ENCODE measurements around the gene REXO4. TPM values are rescaled to one million over a fixed set of nuclear protein-coding genes. Genes with fewer than 3 reads are reported as not detected.

Gene REXO4
- total and polyA plus RNA-seq, 12 donors = 18.9 to 27.6 (median 22.8) TPM

DNA sequence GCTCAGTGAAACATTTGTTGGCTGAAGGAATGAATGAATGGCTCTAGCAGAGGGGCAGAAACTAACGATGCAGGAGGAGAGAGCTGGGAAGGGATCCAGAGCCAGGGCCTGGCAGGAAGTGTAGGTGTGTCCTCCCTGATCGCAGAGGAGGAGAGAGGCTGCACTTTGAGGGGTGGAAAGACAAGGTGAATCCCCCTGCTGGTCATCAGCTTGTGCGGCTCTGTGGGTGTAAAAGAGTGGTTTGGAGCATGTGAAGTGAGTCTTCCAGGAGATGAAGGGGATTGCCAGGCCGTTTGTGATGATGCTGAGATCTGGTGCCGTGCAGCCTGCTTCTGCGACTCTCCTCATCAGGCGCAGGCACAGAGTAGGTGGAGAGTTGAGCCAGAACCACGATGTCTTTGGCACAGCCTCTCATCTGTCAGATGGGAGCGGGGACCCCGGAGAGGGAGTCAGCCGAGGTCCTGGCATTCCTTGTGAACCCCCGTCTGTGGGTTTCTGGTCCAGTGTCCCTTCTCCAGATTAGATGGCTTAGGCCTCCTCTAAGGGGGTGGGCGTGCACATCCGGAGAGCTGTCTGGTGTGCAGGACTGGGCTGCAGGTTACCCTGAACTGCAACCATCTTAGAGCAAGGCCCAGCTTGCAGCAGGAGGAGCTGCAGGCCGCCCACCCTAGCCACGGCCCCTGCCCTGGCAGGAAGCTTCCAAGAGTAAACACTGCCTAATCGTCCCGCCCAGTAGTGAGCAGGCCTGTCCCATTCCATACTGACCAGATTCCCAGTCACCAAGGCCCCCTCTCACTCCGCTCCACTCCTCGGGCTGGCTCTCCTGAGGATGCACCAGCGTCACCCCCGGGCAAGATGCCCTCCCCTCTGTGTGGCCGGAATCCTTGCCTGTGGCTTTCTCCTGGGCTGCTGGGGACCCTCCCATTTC lies 4.1 kb upstream of the REXO4 start, which contains the start of gene ADAMTS13:
TSS of gene ADAMTS13 (plus strand) at position 753 of the 928 bp plus-strand sequence. CDS start at position 830, 77 bp downstream.
- Histone ChIP-seq H3K27me3 (no peaks in the 10 kb centered on the region), H3K4me3 (no peak within 1 kb of the TSS), H3K4me1 (replicated peaks in 1 of 2) (peaks cover 3% of the 10 kb centered on the region in 2 donors), H3K9me3 (replicated peaks in 1 of 3) (no peaks in the 10 kb centered on the region), H3K27ac (no peak within 1 kb of the TSS), H3K36me3 (replicated peaks in 1 of 2) (no peaks in the 10 kb centered on the region)
- intact Hi-C loops (cut with DNase I) = no loop called here
- 50 to 62% (median 56%) methylated on average over 13 to 23 of the region's 23 CpGs for WGBS, 4 donors
- TF ChIP-seq, protein P1, sequence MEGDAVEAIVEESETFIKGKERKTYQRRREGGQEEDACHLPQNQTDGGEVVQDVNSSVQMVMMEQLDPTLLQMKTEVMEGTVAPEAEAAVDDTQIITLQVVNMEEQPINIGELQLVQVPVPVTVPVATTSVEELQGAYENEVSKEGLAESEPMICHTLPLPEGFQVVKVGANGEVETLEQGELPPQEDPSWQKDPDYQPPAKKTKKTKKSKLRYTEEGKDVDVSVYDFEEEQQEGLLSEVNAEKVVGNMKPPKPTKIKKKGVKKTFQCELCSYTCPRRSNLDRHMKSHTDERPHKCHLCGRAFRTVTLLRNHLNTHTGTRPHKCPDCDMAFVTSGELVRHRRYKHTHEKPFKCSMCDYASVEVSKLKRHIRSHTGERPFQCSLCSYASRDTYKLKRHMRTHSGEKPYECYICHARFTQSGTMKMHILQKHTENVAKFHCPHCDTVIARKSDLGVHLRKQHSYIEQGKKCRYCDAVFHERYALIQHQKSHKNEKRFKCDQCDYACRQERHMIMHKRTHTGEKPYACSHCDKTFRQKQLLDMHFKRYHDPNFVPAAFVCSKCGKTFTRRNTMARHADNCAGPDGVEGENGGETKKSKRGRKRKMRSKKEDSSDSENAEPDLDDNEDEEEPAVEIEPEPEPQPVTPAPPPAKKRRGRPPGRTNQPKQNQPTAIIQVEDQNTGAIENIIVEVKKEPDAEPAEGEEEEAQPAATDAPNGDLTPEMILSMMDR (IDR thresholded peaks at IDR 0.05) = no peak
- no peak for TF ChIP-seq POLR2A (IDR thresholded peaks at IDR 0.05)
- DNase-seq = no peak

DNA sequence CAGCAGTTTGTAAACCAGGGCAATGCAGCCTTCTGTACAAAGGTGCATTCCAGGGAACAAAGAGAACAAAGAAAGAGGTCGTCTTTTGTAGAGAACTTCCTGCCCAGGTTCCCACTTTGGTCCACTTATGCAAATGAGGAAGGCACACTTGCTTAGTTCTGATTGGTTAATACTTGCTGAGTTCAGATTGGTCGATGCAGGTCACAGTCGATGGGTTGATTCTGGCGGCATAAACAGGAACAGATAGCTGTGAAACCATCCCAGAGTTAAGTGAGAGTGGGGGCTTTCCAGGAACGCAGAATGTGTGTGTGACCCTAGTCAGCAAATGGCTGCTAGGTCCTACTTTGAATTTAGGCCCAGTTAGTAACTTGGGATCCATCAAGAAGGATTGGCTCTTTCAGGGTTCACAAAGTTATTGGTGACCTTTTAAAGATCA lies 2.6 kb upstream of the REXO4 start:
- no peaks in the 10 kb centered on the region for H3K9me3 ChIP-seq (replicated peaks in 1 of 3)
- 61 to 69% (median 63%) methylated on average over 5 of the region's 5 CpGs for WGBS, 4 donors

DNA sequence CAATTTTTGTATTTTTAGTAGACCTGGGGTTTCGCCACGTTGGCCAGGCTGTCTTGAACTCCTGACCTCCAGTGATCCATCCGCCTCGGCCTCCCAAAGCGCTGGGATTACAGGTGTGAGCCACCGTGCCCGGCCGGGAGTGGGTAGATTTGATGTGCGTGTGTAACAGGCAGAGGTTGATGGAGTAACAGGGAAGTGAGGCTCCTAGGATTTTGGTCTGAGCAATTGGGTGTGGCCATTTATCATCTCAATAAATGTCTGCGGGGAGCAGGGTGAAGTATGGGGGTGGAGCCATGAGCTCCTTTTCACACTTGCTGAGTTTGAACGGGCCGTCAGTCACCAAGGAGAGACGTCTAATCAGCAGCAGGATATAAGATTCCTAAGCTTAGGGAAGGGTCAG lies 1.2 kb upstream of the REXO4 start:
- H3K4me1 ChIP-seq (replicated peaks in 1 of 2) = peaks cover 10 to 12% of the 10 kb centered on the region in 2 donors
- no peak overlapping the region for H3K4me3 ChIP-seq
- 71 to 80% (median 77%) methylated on average over 13 of the region's 13 CpGs for WGBS, 4 donors
- H3K27me3 ChIP-seq = no peaks in the 10 kb centered on the region
- no peak overlapping the region for H3K27ac ChIP-seq
- no peaks in the 10 kb centered on the region for H3K9me3 ChIP-seq (replicated peaks in 1 of 3)
- DNase-seq = no peak
- intact Hi-C loops (cut with DNase I) = no loop called here
- TF ChIP-seq, protein P1 (IDR thresholded peaks at IDR 0.05) = no peak
- TF ChIP-seq POLR2A (IDR thresholded peaks at IDR 0.05) = no peak
- H3K36me3 ChIP-seq (replicated peaks in 1 of 2) = peaks cover 0 to 9% of the 10 kb centered on the region in 2 donors

More for the DNA sequence above, 2.6 kb upstream of the REXO4 start:
- intact Hi-C loops (cut with DNase I) = no loop called here
- DNase-seq = no peak
- peaks cover 10 to 12% of the 10 kb centered on the region in 2 donors for H3K4me1 ChIP-seq (replicated peaks in 1 of 2)
- no peak overlapping the region for H3K27ac ChIP-seq
- TF ChIP-seq, protein P1 (IDR thresholded peaks at IDR 0.05) = no peak
- TF ChIP-seq POLR2A (IDR thresholded peaks at IDR 0.05) = no peak
- H3K4me3 ChIP-seq = no peak overlapping the region
- no peaks in the 10 kb centered on the region for H3K27me3 ChIP-seq
- H3K36me3 ChIP-seq (replicated peaks in 1 of 2) = peaks cover 0 to under 1% of the 10 kb centered on the region in 2 donors

DNA sequence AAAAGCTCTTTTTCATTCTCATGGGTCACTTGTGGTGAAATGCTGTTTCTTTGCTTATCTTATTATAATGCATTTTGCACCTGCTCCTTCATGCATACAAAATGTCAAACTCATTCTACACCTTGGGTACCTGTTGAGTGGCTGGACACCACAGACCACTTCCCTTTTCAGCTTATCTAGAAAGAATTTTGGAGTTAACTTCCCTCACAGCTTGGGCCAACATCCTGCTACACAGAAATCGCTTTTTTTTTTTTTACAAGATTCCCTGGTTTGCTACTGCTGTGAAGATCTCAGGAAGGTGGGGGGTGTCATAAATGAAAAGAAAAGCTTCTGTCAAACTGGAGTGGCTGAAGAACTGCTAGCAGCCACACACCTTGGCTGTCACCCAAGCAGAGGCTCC lies 2.6 kb downstream of the REXO4 start:
- Histone ChIP-seq H3K4me1 (replicated peaks in 1 of 2) (peaks cover 10 to 12% of the 10 kb centered on the region in 2 donors), H3K36me3 (replicated peaks in 1 of 2) (peaks cover 0 to 44% of the 10 kb centered on the region in 2 donors), H3K9me3 (replicated peaks in 1 of 3) (no peaks in the 10 kb centered on the region), H3K27ac (no peak overlapping the region), H3K27me3 (no peaks in the 10 kb centered on the region), H3K4me3 (no peak overlapping the region)
- no peak for TF ChIP-seq POLR2A (IDR thresholded peaks at IDR 0.05)
- TF ChIP-seq, protein P1 (IDR thresholded peaks at IDR 0.05) = no peak
- 67 to 78% (median 72%) methylated on average over 1 of the region's 1 CpG for WGBS, 4 donors
- DNase-seq = no peak
- intact Hi-C loops (cut with DNase I) = no loop called here

Data from adrenal gland (tissue), 12 donors.